T-helper 9 cell (primary cell): Measurements from ENCODE around the gene HDAC9.

Experiments
- DNase-seq: peaks from one replicate; pipeline ENCODE4 v3.0.0-alpha.2; 2020

The HDAC9 gene

DNA sequence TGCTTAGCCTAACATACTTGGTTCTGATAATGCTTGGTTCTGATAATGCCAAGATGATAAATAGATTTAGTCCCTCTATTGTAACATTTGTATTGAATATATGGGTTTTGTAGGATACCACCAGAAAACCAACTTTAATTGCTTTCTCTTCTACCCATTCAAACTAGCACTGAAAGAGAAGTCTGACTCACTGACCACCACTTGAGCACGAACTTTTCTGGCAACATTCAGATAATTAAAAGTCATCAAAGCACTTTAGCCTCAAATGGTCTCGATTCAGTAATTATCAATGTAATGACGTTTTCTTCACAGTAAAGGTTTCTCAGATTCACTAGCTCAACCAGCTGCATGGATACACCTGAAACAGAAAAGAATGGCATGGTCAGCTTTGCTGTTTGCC is 63.0 kb downstream of the HDAC9 start:
- no peak for DNase-seq

DNA sequence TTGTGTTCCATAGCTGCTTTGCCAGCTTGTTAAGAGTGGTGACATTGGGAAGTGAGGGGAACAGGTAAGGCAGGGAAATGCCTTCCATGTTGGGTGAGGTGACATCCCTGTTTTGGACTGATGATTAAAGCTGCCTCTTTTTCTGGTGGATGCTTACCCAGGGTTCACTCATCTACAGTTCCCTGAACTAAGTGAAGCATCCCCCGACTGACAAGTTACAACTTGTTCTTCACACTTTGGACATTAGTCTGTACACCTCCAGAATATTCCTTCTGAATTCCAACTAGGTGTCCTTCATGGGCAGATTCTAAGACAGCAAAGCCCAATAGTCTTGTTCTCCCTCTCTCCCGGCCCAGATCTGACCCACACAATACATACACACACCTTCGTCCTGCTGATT is 63.4 kb downstream of the HDAC9 start:
- DNase-seq = no peak

DNA sequence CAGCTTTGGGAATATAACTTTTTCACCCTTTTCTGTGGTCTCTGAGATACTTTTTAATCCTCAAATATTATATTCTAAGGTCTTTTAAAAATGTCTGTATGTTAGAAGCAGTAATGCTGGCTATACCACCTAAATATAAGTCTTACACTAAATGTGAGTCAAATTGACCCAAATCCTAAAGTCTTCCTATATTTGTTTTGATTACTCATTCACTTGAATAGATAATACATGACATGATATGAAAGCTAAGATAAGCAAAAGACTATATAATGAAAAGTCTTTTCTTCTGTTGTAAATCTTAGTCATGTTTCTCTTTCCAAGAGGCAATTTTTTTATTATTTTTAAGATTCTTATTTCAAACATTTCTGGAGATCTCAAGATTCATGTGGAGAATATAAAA is 64.2 kb downstream of the HDAC9 start:
- DNase-seq = no peak

DNA sequence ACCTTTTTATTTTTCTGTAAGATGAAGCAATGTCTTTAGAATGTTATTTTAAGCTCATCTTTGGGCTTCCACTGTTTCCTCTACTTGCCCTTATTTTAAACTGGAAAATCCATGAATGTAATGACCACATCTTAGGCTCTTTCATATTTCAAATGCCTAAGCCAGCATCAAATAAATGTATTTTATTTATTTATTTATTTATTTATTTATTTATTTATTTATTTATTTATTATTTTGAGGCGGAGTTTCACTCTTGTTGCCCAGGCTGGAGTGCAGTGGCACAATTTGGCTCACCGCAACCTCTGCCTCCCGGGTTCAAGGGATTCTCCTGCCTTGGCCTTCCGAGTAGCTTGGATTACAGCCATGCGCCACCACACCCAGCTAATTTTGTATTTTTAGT is 69.2 kb downstream of the HDAC9 start:
- no peak for DNase-seq

DNA sequence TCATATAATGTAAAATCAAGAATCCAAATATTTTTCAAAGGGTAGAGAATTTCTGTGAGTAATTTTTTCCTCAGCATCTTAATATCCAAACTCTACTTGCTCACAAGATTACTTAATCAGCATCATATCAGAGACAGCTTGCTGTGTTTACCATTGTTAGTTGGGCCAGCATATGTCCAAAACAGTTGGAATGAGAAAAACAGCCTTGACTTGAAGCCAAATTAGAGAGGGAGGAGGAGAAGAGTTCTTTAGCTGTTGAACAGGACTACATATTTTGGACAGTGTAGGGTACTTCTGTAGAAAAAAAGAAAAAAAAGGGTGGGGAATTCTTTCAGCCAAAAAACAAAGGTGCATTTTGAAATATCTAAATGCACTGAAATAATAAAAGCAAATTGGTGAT is 69.8 kb downstream of the HDAC9 start:
- DNase-seq = no peak

DNA sequence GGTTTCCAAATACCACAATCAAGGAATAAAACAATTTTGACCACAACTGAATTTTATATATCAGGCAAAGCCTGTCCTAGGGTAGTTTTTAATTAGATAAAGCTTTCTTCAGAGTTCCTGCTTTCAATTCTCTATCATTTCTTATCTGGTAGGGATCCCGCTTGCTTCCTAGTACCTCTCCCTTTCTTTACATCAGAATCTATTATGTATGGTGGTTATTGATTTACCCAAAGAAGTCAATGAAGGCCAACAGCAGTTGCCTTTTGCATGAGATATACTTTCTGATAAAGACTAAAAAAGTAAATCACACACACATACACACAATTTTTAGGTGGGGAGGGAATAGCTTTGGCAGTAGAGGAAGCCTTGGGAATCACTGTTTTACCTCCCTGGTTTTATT is 70.7 kb downstream of the HDAC9 start:
- no peak for DNase-seq

DNA sequence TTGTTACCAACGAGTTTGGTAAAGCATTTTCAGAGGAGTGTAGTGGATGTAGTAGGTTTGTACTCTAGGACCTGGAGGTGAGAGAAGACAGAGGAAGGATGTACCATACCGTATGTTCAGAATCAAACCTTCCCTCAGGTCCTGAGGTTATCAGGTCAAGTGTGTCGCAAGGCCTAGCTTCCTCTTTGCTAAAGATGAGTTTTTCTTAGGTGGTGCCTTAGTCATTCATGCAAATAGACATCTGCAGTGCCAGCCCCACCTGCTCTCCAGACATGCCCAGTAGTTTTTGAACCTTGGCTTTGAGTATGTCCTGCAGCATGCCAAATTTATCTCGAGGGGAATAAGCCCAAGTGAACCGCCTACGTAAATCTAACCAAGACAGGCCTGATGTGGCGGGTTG is 71.3 kb downstream of the HDAC9 start:
- DNase-seq = no peak

DNA sequence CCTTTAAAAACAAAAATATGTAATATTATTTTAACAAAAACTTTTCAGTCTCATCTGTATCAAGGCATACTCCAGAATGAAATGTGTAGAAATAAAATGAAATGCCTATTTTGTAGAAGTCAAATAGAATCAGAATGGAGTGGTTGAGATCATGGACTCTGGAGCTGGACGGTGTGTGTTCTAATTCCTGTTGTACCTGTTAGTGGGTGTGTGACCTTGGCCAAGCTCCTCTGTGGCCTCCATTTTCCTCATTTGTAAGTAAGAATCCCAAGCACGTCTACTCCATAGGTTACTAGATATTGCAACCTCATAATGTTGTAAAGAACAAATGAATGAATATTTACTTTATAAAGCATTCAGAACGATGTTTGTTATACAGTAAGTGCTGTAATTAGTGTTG is 74.9 kb downstream of the HDAC9 start:
- no peak for DNase-seq

DNA sequence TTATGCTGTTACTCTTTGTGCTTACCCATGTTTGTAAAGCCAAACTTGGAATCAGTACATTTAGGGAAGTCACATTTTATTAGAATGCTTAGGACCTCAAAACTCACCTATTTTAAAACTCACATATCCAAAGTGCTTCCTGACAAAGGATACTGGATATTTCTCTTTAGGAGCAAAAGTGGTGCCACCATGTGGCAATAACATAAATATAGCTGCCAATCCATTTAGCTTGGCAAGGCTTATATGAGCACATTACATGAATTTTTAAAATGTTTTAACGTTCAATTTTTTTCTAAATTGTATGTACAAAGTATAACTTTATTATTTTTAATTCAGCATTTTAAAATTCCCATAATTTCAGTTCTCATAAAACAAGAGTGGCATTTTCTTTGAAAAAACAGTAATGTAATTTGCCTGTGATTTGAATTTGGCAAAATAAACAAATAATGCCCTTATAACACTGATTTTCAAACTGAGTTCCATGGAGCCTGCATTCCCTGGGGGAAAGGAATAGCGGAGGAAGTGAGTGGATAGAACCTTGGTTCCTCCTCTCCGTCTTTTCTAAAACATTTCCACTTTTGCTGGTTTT is 75.4 kb downstream of the HDAC9 start:
- DNase-seq = no peak

DNA sequence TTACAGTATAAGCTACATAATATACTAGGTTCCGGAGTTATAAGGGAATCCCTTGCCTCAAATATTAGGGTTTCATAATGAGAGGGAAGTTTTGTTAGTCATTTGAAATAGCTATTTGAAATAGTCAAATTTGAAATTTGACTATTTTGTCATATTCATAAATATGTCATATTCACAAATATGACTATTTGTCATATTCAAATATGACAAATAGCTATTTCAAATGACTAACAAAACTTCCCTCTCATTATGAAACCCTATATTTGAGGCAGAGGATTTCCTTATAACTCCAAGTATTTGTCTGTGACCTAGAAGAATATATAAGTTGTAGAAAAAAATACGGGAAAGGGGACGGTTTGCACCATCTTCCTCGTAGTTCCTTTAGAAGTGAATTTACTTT is 76.6 kb downstream of the HDAC9 start:
- no peak for DNase-seq

DNA sequence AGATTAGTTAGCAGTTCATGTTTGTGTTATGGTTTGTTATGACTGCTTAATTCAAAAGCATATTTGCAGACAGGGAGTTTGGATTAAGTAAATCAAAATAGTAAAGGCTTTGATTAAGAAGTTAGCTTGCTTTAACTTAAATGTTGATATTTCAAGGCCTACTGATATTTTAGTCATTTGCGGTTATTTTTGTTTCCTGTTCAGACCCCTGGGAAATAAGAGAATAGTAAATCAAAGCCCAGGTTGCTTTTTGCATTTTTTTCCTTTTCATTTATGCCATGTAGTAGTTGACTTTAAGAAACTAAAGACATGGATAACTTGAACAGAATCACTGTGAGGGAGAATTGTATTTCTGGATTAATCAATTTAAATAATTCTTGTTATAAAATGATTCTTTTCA is 77.3 kb downstream of the HDAC9 start:
- DNase-seq = no peak

DNA sequence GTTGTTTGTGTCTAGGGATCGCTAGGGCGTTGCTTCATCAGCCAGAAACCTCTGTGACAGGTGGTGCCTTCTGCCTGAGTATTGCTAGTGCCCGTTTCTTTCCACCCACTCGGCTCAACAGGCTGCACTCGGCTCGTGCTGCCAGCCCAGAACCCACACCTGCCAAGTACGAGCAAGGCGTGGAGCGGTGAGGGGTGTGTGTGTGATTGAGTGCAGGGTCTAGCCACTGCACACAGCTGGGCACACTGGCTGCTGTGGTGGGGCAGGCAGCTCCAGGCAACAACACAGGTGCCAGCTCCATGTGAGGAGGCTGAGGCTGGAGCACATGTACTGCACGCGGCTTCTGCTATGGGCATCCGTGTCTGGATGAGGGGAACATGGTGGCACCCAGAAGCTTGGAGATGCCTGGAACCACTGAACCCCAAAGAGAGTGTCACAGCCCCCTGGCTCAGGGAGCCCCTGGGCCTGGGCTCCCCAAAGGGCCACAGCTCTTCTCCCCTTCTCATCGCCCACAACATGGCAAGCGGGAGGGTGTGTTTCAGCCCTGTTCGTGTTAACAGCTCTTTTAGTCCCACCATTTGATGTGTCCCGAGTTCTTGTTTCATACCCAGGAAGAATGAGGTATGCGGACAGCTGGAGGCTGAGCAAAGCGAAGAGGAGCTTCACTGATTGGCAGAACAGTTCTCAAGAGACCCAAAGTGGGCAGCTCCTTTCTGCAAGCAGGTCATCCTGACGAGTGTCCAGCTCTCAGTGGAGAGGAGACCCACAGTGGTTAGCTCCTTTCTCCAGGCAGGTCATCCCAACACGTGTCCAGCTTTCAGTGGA is 78.1 kb downstream of the HDAC9 start:
- no peak for DNase-seq

DNA sequence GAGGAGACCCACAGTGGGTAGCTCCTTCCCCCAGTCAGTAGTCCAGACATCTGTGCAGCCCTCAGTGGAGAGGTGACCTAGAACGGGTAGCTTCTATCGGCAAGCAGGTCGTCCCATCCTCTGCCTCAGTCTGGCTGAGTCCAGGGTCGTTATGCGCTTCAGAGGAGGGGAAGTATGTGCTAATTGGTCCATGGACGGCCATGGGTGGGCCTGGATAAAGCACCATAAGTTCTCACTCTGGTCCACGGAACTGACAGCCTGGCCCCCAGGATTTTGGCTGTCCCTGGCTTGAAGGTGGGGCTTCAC is 78.6 kb downstream of the HDAC9 start:
- no peak for DNase-seq

DNA sequence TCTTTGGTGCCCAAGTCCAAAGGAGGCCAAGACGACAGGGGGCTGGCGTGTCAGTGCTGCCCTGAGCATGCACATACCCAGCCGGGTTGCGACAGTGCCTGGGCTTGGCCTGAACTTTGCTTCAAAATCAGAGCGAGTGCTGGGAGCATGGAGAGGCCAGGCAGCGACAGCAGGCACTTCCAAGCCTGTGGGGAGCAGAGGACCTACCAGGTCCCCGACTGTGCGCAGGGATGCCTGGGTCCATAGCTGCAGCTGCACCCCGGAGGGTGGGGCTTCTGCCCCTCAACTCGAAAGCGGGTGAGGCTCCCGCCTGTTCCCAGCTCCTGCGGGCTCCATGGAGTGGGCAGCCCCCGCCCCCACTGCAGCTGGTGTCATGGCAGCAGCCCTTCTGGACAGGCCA is 79.1 kb downstream of the HDAC9 start:
- no peak for DNase-seq

DNA sequence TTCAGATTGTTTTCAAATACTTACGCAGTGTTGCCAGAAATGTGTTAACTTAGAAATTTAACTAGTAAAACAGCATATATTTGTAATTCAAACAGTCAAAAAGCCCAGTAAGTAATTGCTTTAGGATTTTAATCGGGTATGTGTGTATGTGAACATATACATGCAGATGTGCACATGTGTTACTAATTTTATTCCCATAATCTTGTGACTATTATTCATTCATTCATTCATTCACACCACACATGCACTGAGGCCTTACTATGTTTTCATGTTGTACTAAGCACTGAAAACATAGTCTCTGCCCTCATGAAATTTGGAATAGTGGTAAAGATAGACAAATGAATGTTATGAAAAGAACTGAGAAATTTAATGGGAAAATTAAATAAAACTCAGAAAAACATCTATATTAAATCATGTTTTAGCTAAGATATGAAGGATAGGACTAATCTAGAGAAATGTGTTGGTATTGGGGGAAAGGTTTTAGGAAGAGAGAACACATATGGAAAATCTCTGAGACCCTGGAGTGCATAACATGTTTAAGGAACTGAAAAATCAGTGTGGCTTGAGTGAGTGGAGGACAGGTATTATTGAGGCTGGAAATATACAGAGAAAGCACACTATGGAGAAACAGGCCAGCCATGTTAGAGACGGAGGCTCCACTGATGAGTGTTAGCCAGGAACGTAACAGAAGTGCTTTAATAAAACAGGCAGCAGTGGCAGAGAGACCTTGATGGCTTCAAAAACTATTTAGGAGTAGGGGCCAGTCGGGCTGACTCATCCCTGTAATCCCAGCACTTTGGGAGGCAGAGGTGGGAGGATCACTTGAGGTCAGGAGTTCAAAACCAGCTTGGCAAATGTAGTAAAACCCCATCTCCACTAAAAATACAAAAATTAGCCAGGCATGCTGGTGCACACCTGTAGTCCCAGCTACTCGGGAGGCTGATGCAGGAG is 80.3 kb downstream of the HDAC9 start:
- no peak for DNase-seq

DNA sequence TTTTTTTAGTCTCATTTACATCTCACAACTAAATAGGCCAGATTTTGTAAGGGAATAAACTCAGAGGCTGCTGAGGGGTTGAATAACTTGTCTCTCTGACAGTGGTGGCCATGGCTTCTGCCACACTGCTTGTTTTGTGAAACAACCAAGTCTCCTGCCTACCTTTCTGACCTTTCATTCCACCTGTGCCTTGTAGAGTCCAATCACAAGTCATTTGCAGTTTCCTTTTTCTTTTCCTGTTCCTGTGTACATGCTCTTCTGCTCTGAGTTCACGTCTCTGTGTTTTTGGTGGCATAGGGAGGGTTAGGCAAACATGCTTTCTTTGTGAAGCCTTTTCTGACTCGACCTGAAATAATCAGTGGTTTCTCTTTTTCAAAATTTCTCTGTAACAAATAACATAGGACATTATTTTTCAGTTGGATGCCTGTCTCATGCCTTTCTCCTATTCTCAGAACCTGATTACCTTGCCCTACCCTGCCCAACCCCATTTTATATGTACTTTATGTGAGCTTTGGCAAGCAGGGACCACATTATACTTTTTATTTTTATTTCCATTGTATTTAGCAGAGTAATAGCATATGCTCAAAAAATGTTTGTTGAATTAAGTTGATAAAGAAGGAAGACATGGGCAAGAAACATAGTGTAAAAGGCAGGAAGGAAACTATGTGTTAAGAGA is 81.7 kb downstream of the HDAC9 start:
- DNase-seq = no peak

DNA sequence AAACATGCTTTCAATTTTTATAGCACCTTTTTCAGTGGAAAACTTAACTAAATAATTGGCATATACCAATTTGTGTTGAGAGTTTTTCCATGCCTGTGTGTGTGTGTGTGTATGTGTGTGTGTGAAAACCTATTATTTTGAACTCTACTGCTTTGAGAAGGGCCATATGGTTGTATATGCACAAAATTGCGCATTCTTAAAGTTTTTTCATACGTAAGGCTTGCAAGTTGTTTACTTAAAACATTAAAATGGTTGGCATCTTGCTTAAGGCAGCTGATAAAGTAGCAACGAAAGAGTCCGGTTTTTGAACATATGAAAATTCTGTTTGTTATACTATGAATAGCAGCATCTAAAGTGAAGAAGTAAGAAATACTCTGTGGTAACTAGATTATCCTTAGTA is 84.1 kb downstream of the HDAC9 start:
- DNase-seq = no peak

DNA sequence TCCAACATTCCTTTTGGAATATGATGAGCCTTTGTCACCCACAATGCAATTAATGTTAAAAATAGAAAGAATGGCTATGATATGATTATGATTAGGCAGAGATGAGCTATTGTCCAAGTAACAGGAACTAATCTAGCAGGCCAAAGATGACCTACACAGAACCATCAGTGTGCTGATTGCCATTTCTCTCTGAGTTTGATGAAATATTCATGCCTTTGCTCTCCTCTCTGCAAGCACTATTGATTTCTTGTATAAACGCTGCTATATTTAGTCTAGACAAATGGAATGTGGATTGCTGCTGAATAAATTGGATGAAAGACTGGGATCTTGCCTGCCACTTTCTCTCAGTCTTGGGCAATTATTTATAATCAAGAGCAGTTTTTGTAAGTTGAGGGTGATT is 85.4 kb downstream of the HDAC9 start:
- no peak for DNase-seq

DNA sequence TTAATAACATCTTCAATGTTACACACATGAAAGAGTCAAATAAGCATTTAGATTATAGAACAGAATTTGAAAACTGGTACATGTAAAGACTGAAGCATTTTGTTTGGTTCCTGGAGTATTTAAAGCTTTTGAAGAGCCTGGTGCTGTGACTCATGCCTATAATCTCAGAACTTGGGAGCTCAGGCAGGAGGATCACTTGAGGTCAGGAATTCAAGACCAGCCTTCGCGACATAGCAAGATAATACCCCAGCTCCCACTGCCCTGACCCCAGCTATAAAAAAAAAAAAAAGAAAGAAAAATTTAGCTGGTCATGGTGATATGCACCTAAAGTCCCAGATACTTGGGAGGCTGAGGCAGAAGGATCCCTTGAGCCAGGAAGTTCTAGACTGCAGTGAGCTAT is 87.8 kb downstream of the HDAC9 start:
- no peak for DNase-seq

DNA sequence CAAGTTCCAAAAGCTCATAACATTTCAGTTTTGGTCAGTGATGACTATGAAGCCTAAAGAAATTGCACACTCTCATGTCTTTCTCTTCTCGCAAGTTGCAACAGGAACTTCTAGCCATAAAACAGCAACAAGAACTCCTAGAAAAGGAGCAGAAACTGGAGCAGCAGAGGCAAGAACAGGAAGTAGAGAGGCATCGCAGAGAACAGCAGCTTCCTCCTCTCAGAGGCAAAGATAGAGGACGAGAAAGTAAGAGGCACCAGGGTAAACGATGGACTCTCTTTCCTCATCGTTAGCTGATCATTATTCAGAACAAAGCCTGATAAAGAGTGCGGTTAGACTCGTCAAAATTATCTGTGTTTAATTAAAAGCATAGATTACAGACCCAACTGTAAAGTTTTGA is 94.7 kb downstream of the HDAC9 start:
- DNase-seq = no peak

DNA sequence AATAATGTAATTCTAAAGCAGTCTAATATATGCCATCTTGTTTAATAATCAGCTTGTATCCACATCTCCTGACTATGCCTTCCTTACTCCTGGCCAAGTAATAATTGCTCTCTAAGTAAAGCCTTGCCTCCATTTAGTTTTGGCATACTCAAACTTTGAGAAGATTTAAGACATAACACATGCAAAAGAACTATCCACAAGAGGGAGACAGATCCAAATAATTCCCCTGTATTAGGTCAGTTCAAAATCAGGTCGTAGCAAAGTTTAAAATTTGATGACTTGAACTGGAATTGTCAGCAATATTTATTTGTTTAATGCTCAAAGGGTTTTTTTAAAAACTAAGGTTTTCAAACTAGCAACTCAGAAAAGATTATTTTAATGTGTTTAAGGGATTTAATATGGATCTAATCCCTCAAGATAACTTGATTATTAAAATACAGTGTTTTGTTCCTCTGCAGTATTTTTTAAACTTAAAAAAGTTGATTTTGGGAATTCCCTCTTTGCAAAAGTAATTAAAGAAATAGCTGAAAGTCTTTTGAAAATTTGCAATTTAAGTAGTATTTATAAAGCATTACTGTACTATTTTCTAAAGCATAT is 95.3 kb downstream of the HDAC9 start:
- no peak for DNase-seq

DNA sequence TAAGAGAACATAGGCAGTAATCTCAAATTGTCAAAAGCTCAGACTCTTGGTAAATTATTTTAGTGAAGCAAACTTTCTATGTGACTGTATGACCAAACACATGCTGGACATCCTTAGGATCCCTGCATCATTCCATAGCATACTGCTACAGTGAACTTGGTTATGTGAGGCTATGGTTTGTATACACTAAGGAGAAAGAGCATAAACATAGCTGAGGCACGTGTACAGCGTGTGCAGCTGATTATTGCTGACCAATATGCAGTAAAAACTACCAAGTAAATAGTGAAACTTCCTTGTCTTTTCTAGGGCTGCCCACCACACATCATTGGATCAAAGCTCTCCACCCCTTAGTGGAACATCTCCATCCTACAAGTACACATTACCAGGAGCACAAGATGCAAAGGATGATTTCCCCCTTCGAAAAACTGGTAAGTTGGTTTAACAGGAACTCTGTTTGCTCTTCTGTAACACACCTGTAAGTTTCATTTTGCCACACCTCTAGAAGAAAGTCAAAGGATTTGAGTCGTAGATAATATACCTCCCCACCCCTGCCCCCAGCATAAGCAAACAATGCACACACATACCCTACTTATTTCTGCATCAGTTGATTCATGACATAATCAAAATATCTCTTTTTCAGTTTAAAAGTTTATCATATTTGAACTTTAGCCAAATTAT is 98.2 kb downstream of the HDAC9 start:
- DNase-seq = no peak
